Tibial artery (tissue), 4 donors: ENCODE data around the gene CD8B2.
"Not testable (repeated sequence)": the region's sequence is repeated elsewhere in the genome, so short reads cannot be mapped to it uniquely, and the experiment has no call there.

Experiments
- DNase-seq, 2 donors: peaks; one replicate each; pipeline ENCODE4 v3.0.0-alpha.2; 2019
- H3K27ac ChIP-seq, 2 donors: fragments of 200-600 bp; sonication (generic) in 1 of 2; 1 replicate in 1 of 2; 2 replicates in 1 of 2; pipeline ENCODE4 v1.5.1; 2018 to 2019; ENCODE audit warnings: mild to moderate bottlenecking in 1 of 2
- H3K27me3 ChIP-seq, 2 donors: fragments of 200-600 bp; sonication (generic) in 1 of 2; one replicate each; pipeline versions ENCODE4 v1.5.1 to v1.6.0; 2016 to 2019
- H3K36me3 ChIP-seq, 3 donors: fragments of 200-600 bp; sonication (generic) in 2 of 3; one replicate each; pipeline ENCODE4 v1.5.1; 2016 to 2019; ENCODE audit warnings: mild to moderate bottlenecking in 2 of 3
- H3K4me1 ChIP-seq, 4 donors: fragments of 200-600 bp; sonication (generic) in 2 of 4; 1 replicate in 3 of 4; 2 replicates in 1 of 4; pipeline ENCODE4 v1.5.1; 2016 to 2019
- H3K4me3 ChIP-seq, 2 donors: fragments of 200-600 bp; sonication (generic) in 1 of 2; 1 replicate in 1 of 2; 2 replicates in 1 of 2; pipeline ENCODE4 v1.5.1; 2018 to 2019; ENCODE audit warnings: mild to moderate bottlenecking in 2 of 2
- H3K9me3 ChIP-seq, 3 donors: fragments of 200-600 bp; sonication (generic) in 1 of 3; one replicate each; pipeline ENCODE4 v1.5.1; 2016 to 2019
- intact Hi-C: fragments of 100-400 bp; cut with DNase I; formaldehyde crosslinking; loops from one replicate; pipeline ENCODE4 v1.15.0; 2023; ENCODE audit warnings: low total_unique reads

Gene CD8B2

GRCh38 chr2:106486551-106487385 lies at the start of gene CD8B2:
TSS of gene CD8B2 (plus strand) at chr2:106487364. CDS start at chr2:106487427, 63 bp downstream.
- H3K4me3 ChIP-seq, DNase-seq, H3K27ac ChIP-seq, intact Hi-C loops, H3K36me3 ChIP-seq, H3K9me3 ChIP-seq, H3K4me1 ChIP-seq: not testable (repeated sequence)
- H3K27me3 ChIP-seq, result peaks cover 0 to 11% of the 10 kb centered on the region in 2 donors

- H3K9me3 ChIP-seq, H3K4me3 ChIP-seq, DNase-seq, H3K36me3 ChIP-seq, intact Hi-C loops, H3K4me1 ChIP-seq, H3K27ac ChIP-seq, H3K27me3 ChIP-seq: not testable (repeated sequence)
Observed at GRCh38 chr2:106461882-106462281, 25.3 kb upstream of the CD8B2 start.

GRCh38 chr2:106467516-106467915 lies 19.6 kb upstream of the CD8B2 start:
- H3K4me1 ChIP-seq, DNase-seq, H3K36me3 ChIP-seq, H3K9me3 ChIP-seq, H3K27ac ChIP-seq, intact Hi-C loops, H3K4me3 ChIP-seq, H3K27me3 ChIP-seq: not testable (repeated sequence)

GRCh38 chr2:106468107-106468506 lies 19.1 kb upstream of the CD8B2 start, which contains the start of gene RGPD3:
TSS of gene RGPD3 (minus strand) at chr2:106468413. CDS start at chr2:106468288, 125 bp downstream.
- H3K36me3 ChIP-seq, DNase-seq, H3K27me3 ChIP-seq, H3K27ac ChIP-seq, intact Hi-C loops, H3K4me3 ChIP-seq, H3K9me3 ChIP-seq, H3K4me1 ChIP-seq: not testable (repeated sequence)

GRCh38 chr2:106470658-106471057 lies 16.5 kb upstream of the CD8B2 start:
- H3K4me1 ChIP-seq, H3K9me3 ChIP-seq, intact Hi-C loops, DNase-seq, H3K36me3 ChIP-seq, H3K4me3 ChIP-seq, H3K27ac ChIP-seq, H3K27me3 ChIP-seq: not testable (repeated sequence)

GRCh38 chr2:106477647-106478046 lies 9.5 kb upstream of the CD8B2 start:
- H3K4me3 ChIP-seq, intact Hi-C loops, H3K27ac ChIP-seq, H3K9me3 ChIP-seq, H3K27me3 ChIP-seq, H3K36me3 ChIP-seq, DNase-seq, H3K4me1 ChIP-seq: not testable (repeated sequence)

- H3K36me3 ChIP-seq, H3K9me3 ChIP-seq, H3K27ac ChIP-seq, H3K27me3 ChIP-seq, H3K4me1 ChIP-seq, H3K4me3 ChIP-seq, intact Hi-C loops, DNase-seq: not testable (repeated sequence)
Observed at GRCh38 chr2:106479563-106479962, 7.6 kb upstream of the CD8B2 start.

GRCh38 chr2:106487386-106488191 lies 425 bp downstream of the CD8B2 start:
- H3K4me1 ChIP-seq, H3K4me3 ChIP-seq, H3K27ac ChIP-seq, H3K9me3 ChIP-seq, H3K36me3 ChIP-seq, DNase-seq, intact Hi-C loops: not testable (repeated sequence)
- peaks cover 0 to 11% of the 10 kb centered on the region in 2 donors for H3K27me3 ChIP-seq

- intact Hi-C loops, H3K27ac ChIP-seq, H3K36me3 ChIP-seq, DNase-seq, H3K4me3 ChIP-seq, H3K9me3 ChIP-seq, H3K4me1 ChIP-seq: not testable (repeated sequence)
- peaks cover 0 to 11% of the 10 kb centered on the region in 2 donors for H3K27me3 ChIP-seq
Observed at GRCh38 chr2:106489701-106490100, 2.5 kb downstream of the CD8B2 start.

GRCh38 chr2:106492399-106492798 lies 5.2 kb downstream of the CD8B2 start:
- H3K4me3 ChIP-seq, H3K27me3 ChIP-seq, H3K27ac ChIP-seq: not testable (repeated sequence)

GRCh38 chr2:106492913-106493312 lies 5.7 kb downstream of the CD8B2 start:
- H3K27me3 ChIP-seq, H3K4me1 ChIP-seq, DNase-seq, H3K4me3 ChIP-seq, H3K9me3 ChIP-seq, intact Hi-C loops, H3K27ac ChIP-seq, H3K36me3 ChIP-seq: not testable (repeated sequence)

More at GRCh38 chr2:106492399-106492798, 5.2 kb downstream of the CD8B2 start:
- H3K4me1 ChIP-seq, H3K9me3 ChIP-seq, DNase-seq, H3K36me3 ChIP-seq, intact Hi-C loops: not testable (repeated sequence)

- H3K27me3 ChIP-seq, H3K4me1 ChIP-seq, H3K4me3 ChIP-seq, H3K27ac ChIP-seq, intact Hi-C loops, H3K36me3 ChIP-seq, H3K9me3 ChIP-seq, DNase-seq: not testable (repeated sequence)
Observed at GRCh38 chr2:106498549-106498948, 11.4 kb downstream of the CD8B2 start.

GRCh38 chr2:106500350-106500749 lies 13.2 kb downstream of the CD8B2 start:
- H3K27me3 ChIP-seq, intact Hi-C loops, H3K4me3 ChIP-seq, H3K4me1 ChIP-seq, H3K36me3 ChIP-seq, H3K27ac ChIP-seq, H3K9me3 ChIP-seq, DNase-seq: not testable (repeated sequence)

- H3K27me3 ChIP-seq, H3K4me1 ChIP-seq, DNase-seq, H3K9me3 ChIP-seq, H3K27ac ChIP-seq, intact Hi-C loops, H3K4me3 ChIP-seq, H3K36me3 ChIP-seq: not testable (repeated sequence)
Observed at GRCh38 chr2:106502351-106502750, 15.2 kb downstream of the CD8B2 start.
